Measurements from ENCODE around the gene SRPK2.

SRPK2 gene

GRCh38 chr7:105098863-105099515 lies 289.7 kb downstream of the SRPK2 start:
- Histone ChIP-seq H3K9ac (ENCODE audit: insufficient read length) (no peak overlapping the region), H3K36me3 (ENCODE audit: insufficient read depth, low read length) (peaks cover 42% of the 10 kb centered on the region), H3K4me3 (no peak overlapping the region), H3K27ac (peak overlapping the region; percentile 2; the same call in 1 of the 2 replicates), H3K9me3 (ENCODE audit: low read depth, low read length) (no peaks in the 10 kb centered on the region)
- DNase-seq (ENCODE audit: low read depth, low spot score) = no peak
- TF ChIP-seq POLR2AphosphoS5 (IDR thresholded peaks at IDR 0.05; ENCODE audit: borderline replicate concordance, low read depth, low read length) (no peak), FOXP2 (optimal IDR thresholded peaks at IDR 0.05; ENCODE audit: control extremely low read depth, extremely low read length, insufficient read depth) (no peak), EZH2 (IDR thresholded peaks at IDR 0.05) (no peak)

- Histone ChIP-seq H3K9me3 (ENCODE audit: low read depth, low read length) (no peaks in the 10 kb centered on the region), H3K4me3 (no peak overlapping the region), H3K36me3 (ENCODE audit: insufficient read depth, low read length) (peaks cover 43% of the 10 kb centered on the region), H3K9ac (ENCODE audit: insufficient read length) (no peak overlapping the region), H3K27ac (no peak overlapping the region; the same call in 1 of the 2 replicates)
- TF ChIP-seq EZH2 (IDR thresholded peaks at IDR 0.05) = no peak
- TF ChIP-seq POLR2AphosphoS5 (IDR thresholded peaks at IDR 0.05; ENCODE audit: borderline replicate concordance, low read depth, low read length) = no peak
- no peak for TF ChIP-seq FOXP2 (optimal IDR thresholded peaks at IDR 0.05; ENCODE audit: control extremely low read depth, extremely low read length, insufficient read depth)
- no peak for DNase-seq (ENCODE audit: low read depth, low spot score)
Observed at GRCh38 chr7:105097619-105098018, 291.1 kb downstream of the SRPK2 start.

- Histone ChIP-seq H3K4me3 (no peak overlapping the region), H3K36me3 (ENCODE audit: insufficient read depth, low read length) (peaks cover 50% of the 10 kb centered on the region)
Observed at GRCh38 chr7:105096306-105096705, 292.4 kb downstream of the SRPK2 start.

GRCh38 chr7:105094966-105095365 lies 293.8 kb downstream of the SRPK2 start:
- no peak overlapping the region for H3K4me3 ChIP-seq
- H3K36me3 ChIP-seq (ENCODE audit: insufficient read depth, low read length) = peaks cover 58% of the 10 kb centered on the region
- TF ChIP-seq POLR2AphosphoS5 (IDR thresholded peaks at IDR 0.05; ENCODE audit: borderline replicate concordance, low read depth, low read length) (no peak), EZH2 (IDR thresholded peaks at IDR 0.05) (no peak), FOXP2 (optimal IDR thresholded peaks at IDR 0.05; ENCODE audit: control extremely low read depth, extremely low read length, insufficient read depth) (no peak)
- no peak overlapping the region for H3K9ac ChIP-seq (ENCODE audit: insufficient read length)
- H3K9me3 ChIP-seq (ENCODE audit: low read depth, low read length) = no peaks in the 10 kb centered on the region
- DNase-seq (ENCODE audit: low read depth, low spot score) = no peak
- H3K27ac ChIP-seq = no peak overlapping the region

More at GRCh38 chr7:105096306-105096705, 292.4 kb downstream of the SRPK2 start:
- H3K9ac ChIP-seq (ENCODE audit: insufficient read length) = no peak overlapping the region
- H3K9me3 ChIP-seq (ENCODE audit: low read depth, low read length) = no peaks in the 10 kb centered on the region
- no peak for DNase-seq (ENCODE audit: low read depth, low spot score)
- TF ChIP-seq FOXP2 (optimal IDR thresholded peaks at IDR 0.05; ENCODE audit: control extremely low read depth, extremely low read length, insufficient read depth) (no peak), EZH2 (IDR thresholded peaks at IDR 0.05) (no peak), POLR2AphosphoS5 (IDR thresholded peaks at IDR 0.05; ENCODE audit: borderline replicate concordance, low read depth, low read length) (no peak)
- H3K27ac ChIP-seq = no peak overlapping the region

GRCh38 chr7:105088456-105088855 lies 300.3 kb downstream of the SRPK2 start:
- Histone ChIP-seq H3K9me3 (ENCODE audit: low read depth, low read length) (no peaks in the 10 kb centered on the region), H3K9ac (ENCODE audit: insufficient read length) (no peak overlapping the region), H3K27ac (no peak overlapping the region), H3K4me3 (no peak overlapping the region), H3K36me3 (ENCODE audit: insufficient read depth, low read length) (peaks cover 48% of the 10 kb centered on the region)
- DNase-seq (ENCODE audit: low read depth, low spot score) = no peak
- TF ChIP-seq POLR2AphosphoS5 (IDR thresholded peaks at IDR 0.05; ENCODE audit: borderline replicate concordance, low read depth, low read length) (no peak), FOXP2 (optimal IDR thresholded peaks at IDR 0.05; ENCODE audit: control extremely low read depth, extremely low read length, insufficient read depth) (no peak), EZH2 (IDR thresholded peaks at IDR 0.05) (no peak)

GRCh38 chr7:105087981-105088380 lies 300.7 kb downstream of the SRPK2 start:
- H3K9me3 ChIP-seq (ENCODE audit: low read depth, low read length) = no peaks in the 10 kb centered on the region
- DNase-seq (ENCODE audit: low read depth, low spot score) = no peak
- TF ChIP-seq EZH2 (IDR thresholded peaks at IDR 0.05) = no peak
- no peak for TF ChIP-seq FOXP2 (optimal IDR thresholded peaks at IDR 0.05; ENCODE audit: control extremely low read depth, extremely low read length, insufficient read depth)
- TF ChIP-seq POLR2AphosphoS5 (IDR thresholded peaks at IDR 0.05; ENCODE audit: borderline replicate concordance, low read depth, low read length) = no peak
- H3K36me3 ChIP-seq (ENCODE audit: insufficient read depth, low read length) = peaks cover 49% of the 10 kb centered on the region
- H3K27ac ChIP-seq = no peak overlapping the region
- no peak overlapping the region for H3K4me3 ChIP-seq
- H3K9ac ChIP-seq (ENCODE audit: insufficient read length) = no peak overlapping the region

GRCh38 chr7:105086850-105087249 lies 301.9 kb downstream of the SRPK2 start:
- Histone ChIP-seq H3K27ac (no peak overlapping the region), H3K9ac (ENCODE audit: insufficient read length) (no peak overlapping the region), H3K36me3 (ENCODE audit: insufficient read depth, low read length) (peaks cover 49% of the 10 kb centered on the region), H3K4me3 (no peak overlapping the region), H3K9me3 (ENCODE audit: low read depth, low read length) (no peaks in the 10 kb centered on the region)
- DNase-seq (ENCODE audit: low read depth, low spot score) = no peak
- TF ChIP-seq POLR2AphosphoS5 (IDR thresholded peaks at IDR 0.05; ENCODE audit: borderline replicate concordance, low read depth, low read length) (no peak), FOXP2 (optimal IDR thresholded peaks at IDR 0.05; ENCODE audit: control extremely low read depth, extremely low read length, insufficient read depth) (no peak), EZH2 (IDR thresholded peaks at IDR 0.05) (no peak)

GRCh38 chr7:105084581-105084980 lies 304.1 kb downstream of the SRPK2 start:
- DNase-seq (ENCODE audit: low read depth, low spot score) = peak; percentile 51
- no peak overlapping the region for H3K27ac ChIP-seq
- no peak overlapping the region for H3K9ac ChIP-seq (ENCODE audit: insufficient read length)
- no peaks in the 10 kb centered on the region for H3K9me3 ChIP-seq (ENCODE audit: low read depth, low read length)
- no peak overlapping the region for H3K4me3 ChIP-seq
- no peak for TF ChIP-seq POLR2AphosphoS5 (IDR thresholded peaks at IDR 0.05; ENCODE audit: borderline replicate concordance, low read depth, low read length)
- no peak for TF ChIP-seq FOXP2 (optimal IDR thresholded peaks at IDR 0.05; ENCODE audit: control extremely low read depth, extremely low read length, insufficient read depth)
- no peak for TF ChIP-seq EZH2 (IDR thresholded peaks at IDR 0.05)
- H3K36me3 ChIP-seq (ENCODE audit: insufficient read depth, low read length) = peaks cover 51% of the 10 kb centered on the region

Measured in SK-N-MC (cell line).